Fibroblast of the aortic adventitia (primary cell): ENCODE data around the gene ADGRG3. TPM values are rescaled to one million over a fixed set of nuclear protein-coding genes. Genes with fewer than 3 reads are reported as not detected.

Source experiments
- DNase-seq: peaks from one replicate; pipeline ENCODE4 v3.0.0-alpha.2; 2010; ENCODE audit warnings: low read depth
- H3K4me3 ChIP-seq: 2 replicates; pipeline ENCODE4 v1.5.1; 2011; ENCODE audit warnings: low read depth, mild to moderate bottlenecking, control low read depth, low read length, moderate library complexity
- total RNA-seq: library from RNA; depleted of rRNA; stranded (reverse); fragments of >200 nt; gene quantifications from 2 replicates; pipeline ENCODE4 v1.2.3, GENCODE V29; 2012; ENCODE audit warnings: low replicate concordance
- TF ChIP-seq, protein P1 (sequence below): IDR thresholded peaks from 2 replicates; pipeline ENCODE4 v1.5.1; 2011; ENCODE audit warnings: mild to moderate bottlenecking, low read length, control low read depth, inconsistent platforms; ENCODE audit not compliant: insufficient read depth

Gene ADGRG3
- total RNA-seq, 1 donor: not detected

DNA sequence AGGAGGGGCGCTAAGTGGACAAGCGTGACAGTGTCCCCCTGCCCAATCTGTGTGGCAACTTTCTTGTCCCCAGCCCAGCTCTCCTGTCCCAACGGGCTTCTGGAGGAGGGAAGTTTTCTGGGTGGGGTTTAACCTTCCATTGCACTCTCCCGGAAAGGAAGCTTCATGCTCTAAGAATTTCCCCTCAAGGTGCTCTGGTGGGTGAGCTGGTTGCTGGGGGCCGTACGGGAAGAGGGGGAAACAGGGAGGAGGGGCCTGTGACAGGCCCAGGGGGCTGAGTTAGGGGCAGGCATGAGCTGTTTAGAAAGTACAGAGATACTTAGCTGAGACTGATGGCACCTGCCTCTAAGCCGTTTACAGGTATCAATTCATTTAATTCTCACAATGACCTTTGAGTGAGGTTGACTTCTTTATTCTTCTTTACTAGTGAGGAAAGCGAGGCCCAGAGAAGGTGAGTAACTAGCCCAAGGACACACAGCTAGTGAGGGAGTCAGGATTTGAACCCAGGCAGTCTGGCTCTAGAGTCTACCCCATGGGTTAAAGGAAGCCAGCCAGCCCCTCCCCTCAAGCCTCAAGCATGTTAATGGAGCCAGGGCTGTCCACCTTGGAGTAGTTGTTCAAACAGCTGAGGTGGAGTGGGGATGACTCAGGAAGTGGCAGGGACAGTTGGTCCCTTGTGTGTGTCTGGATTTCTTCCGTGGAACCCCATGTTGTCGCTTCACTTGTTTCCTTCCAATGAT, 20.8 kb upstream of the ADGRG3 start:
- no peak overlapping the region for H3K4me3 ChIP-seq
- no peak for DNase-seq
- TF ChIP-seq, protein P1, sequence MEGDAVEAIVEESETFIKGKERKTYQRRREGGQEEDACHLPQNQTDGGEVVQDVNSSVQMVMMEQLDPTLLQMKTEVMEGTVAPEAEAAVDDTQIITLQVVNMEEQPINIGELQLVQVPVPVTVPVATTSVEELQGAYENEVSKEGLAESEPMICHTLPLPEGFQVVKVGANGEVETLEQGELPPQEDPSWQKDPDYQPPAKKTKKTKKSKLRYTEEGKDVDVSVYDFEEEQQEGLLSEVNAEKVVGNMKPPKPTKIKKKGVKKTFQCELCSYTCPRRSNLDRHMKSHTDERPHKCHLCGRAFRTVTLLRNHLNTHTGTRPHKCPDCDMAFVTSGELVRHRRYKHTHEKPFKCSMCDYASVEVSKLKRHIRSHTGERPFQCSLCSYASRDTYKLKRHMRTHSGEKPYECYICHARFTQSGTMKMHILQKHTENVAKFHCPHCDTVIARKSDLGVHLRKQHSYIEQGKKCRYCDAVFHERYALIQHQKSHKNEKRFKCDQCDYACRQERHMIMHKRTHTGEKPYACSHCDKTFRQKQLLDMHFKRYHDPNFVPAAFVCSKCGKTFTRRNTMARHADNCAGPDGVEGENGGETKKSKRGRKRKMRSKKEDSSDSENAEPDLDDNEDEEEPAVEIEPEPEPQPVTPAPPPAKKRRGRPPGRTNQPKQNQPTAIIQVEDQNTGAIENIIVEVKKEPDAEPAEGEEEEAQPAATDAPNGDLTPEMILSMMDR: no peak

DNA sequence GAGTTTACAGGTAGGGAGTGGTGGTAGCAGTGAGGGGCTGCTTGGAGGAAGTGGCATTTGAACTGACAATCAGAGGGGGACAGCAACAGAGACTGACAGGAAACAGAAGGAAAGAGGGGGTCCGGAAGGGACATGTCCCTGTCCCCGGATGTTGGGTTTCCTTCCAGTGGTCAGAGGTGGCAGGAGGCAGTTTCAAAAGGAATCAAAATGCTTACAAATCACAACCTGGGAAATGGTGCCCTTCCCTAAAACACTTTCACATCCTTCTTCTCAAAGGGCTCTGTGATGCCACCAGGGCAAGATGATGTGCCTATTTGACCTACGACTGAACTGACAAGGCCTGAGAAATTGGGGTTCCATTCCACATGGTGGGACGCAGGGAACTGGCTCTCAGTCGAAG, 20.0 kb upstream of the ADGRG3 start:
- no peak overlapping the region for H3K4me3 ChIP-seq
- TF ChIP-seq, protein P1: no peak
- no peak for DNase-seq

GRCh38 chr16:57648581-57649442, 19.3 kb upstream of the ADGRG3 start:
- H3K4me3 ChIP-seq: no peak overlapping the region
- peak; percentile 78 for DNase-seq
- TF ChIP-seq, protein P1: peak; percentile 100

DNA sequence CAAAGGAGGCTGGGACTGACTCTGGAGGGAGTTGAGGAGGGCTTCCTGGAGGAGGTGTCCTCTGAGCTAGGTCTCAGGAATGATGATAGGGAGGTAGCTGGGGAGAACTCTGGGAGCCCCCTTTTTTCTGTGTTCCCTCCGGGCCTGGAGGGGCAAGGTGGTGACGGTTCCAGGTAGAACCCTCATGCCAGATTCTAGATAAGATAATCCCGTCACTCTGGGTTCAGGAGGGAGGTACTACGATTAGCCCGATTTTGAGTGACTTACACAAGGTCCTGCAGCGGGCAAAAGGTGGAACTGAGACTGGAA, 18.7 kb upstream of the ADGRG3 start:
- no peak for DNase-seq
- H3K4me3 ChIP-seq: no peak overlapping the region
- TF ChIP-seq, protein P1: no peak

DNA sequence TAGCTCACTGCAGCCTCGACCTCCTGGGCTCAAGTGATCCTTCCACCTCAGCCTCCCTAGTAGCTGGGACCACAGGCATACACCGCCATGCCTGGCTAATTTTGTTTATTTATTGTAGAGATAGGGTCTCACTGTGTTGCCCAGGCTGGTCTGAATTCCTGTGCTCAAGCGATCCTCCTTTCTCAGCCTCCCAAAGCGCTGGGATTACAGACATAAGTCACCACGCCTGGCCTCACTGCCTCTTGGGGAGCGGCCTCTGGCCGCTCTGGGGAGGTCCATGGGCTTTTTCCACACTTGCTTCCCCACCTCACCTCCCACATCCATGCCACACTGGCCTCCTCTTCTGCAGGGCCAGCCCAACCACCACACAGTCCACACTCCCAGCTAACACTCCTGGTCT, 18.3 kb upstream of the ADGRG3 start:
- H3K4me3 ChIP-seq: no peak overlapping the region
- TF ChIP-seq, protein P1: no peak
- DNase-seq: no peak

DNA sequence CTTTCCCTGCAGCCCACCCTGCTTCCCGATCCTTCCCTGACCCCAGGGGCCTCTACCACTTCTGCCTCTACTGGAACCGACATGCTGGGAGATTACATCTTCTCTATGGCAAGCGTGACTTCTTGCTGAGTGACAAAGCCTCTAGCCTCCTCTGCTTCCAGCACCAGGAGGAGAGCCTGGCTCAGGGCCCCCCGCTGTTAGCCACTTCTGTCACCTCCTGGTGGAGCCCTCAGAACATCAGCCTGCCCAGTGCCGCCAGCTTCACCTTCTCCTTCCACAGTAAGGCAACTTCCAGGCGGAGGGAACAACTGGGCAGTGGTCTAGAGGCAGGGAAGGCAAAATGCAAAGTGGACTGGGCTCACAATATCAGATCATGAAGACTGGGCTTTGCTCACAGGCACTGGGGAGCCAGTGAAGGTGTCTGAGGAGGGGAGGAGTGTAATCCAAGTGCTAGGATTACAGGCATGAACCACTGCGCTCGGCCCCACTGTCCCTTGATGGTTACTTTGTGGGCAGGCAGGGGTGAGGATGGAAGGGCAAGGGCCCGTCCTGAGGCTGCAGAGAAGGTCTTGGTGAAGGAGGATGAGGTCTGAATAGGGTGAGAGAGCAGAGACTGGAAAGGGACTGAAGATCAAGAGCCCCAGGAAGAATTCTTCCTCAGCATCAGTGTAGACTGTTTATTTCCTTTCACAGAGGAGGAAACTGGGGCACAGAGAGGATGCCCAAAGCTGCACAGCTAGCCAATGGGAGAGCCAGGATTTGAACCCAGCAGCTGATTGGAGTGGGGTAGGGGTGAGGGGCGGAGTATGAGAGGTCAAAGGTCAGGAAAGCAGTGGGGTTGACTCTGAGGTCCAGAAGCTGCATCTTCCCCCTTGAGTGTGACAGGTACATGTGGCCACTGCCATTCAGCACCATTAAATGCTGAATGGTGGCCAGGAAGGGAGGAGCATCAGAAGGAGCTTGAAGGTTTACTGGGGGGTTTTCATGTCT, 16.5 kb upstream of the ADGRG3 start:
- TF ChIP-seq, protein P1: no peak
- H3K4me3 ChIP-seq: no peak overlapping the region
- DNase-seq: no peak
